HG02970 (cell line): ENCODE measurements around the gene EHMT1.
"Not testable (repeated sequence)": the region's sequence is repeated elsewhere in the genome, so short reads cannot be mapped to it uniquely, and the experiment has no call there.

Experiments used
- ATAC-seq: cut with Tn5 transposase; IDR thresholded peaks from one replicate; pipeline ENCODE4 v1.9.1; 2021; ENCODE audit warnings: mild to moderate bottlenecking, moderate library complexity, moderate number of reproducible peaks; ENCODE audit not compliant: unreplicated experiment, low FRiP score

EHMT1 gene

DNA sequence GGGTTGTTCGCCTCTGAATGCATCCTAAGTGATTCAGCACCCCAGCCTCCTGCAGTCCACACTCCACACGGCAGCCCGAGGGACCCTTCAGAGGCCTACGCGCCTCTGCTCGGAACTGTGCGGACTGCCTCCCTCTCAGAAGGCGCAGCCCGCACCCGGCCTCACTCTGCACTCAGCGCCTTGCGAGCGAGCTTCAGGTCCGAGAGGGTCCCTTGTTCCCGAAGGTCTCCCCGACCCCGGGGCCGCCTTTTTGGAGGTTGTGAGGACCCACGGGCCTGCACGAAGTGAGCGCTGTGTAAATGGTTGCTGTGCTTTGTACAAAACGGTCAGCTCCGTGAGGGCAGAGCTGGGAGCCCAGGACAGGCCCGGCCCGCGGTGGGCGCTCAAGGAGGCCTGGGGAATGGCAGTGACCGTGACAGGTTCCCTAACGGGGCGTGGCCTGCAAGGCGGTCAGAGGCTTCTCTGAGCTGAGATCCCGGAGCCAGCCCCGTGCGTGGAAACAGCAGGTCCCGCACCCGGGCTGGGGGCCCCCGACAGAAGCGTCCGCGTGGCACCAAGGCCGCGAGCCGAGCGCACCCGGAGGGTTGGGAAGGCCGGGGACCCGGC, 258.1 kb downstream of the EHMT1 start:
- ATAC-seq = no peak

- ATAC-seq = not testable (repeated sequence)
These were observed 258.8 kb downstream of the EHMT1 start, which contains the start of gene CACNA1B for GRCh38 chr9:137877506-137878122. CACNA1B (plus strand) TSS chr9:137877782; CDS start chr9:137877934, 152 bp downstream.

- no peak for ATAC-seq
These were observed 259.5 kb downstream of the EHMT1 start for GRCh38 chr9:137878146-137878941.

- ATAC-seq = no peak
These were observed 260.2 kb downstream of the EHMT1 start for GRCh38 chr9:137879052-137879451.

GRCh38 chr9:137879566-137880150, 260.9 kb downstream of the EHMT1 start:
- no peak for ATAC-seq

DNA sequence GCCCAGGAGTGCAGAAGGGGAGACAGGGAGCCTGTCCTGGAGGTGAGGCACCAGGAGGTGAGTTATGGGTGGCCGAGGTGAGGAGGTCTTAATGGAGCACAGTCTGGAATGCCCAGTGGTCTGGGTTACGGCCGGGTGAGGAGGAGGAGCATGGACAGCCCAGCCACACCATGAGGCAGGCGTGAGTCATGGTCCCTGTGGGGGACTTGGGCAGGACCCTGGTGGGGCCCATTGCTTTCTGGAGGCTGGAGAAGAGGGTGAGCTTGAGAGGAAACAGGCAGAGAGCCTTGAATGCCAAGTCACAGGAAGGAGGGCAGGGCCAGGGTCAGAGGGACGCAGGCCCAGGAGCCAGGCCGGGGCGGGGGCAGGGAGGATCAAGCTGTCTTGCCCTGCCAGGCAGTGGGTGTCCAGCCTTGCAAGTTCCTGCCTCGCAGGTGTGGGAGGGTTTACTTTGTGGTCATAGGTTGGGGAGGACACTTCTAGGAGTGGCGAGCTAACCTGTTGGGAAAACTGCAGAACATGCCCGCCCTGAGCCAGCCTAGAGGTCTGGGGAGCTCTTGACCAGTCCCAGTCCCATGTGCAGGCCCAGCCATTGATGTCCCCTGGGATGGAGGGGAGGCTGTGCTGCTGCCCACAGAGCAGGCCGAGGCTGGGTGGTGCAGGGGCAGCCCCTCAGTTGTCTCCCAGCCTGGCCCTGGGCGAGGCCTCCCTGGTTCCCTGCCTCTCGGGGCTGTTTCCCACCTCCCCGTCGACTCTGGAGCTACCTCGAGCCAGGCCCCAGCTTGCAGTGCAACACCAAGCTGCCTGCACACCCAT, 261.6 kb downstream of the EHMT1 start:
- no peak for ATAC-seq

GRCh38 chr9:137880976-137881530, 262.2 kb downstream of the EHMT1 start:
- no peak for ATAC-seq

- ATAC-seq = no peak
These were observed 263.0 kb downstream of the EHMT1 start for GRCh38 chr9:137881591-137882505.

GRCh38 chr9:137882506-137882821, 263.7 kb downstream of the EHMT1 start:
- no peak for ATAC-seq

- ATAC-seq = not testable (repeated sequence)
These were observed 265.2 kb downstream of the EHMT1 start for GRCh38 chr9:137883977-137884376.

- not testable (repeated sequence) for ATAC-seq
These were observed 265.7 kb downstream of the EHMT1 start for GRCh38 chr9:137884547-137884946.

DNA sequence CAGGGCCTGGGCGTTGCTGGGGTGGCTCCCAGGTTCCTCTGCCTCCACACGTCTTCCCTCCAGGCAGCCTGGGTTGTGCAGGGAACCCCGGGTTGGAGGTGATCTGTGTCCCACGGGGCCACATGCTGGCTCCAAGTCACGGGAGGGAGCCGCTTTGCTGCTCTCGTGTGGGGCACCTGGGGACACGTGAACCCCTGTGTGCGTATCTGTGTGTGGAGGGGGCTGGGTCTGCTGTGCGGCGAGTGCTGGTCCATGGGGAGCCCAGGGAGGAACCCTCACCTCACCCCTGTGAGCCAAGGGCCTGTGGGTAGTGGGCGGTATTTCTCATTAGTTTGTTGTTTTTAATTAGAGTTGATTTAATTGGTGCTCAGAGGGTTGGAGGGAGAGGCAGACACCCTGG, 266.3 kb downstream of the EHMT1 start:
- not testable (repeated sequence) for ATAC-seq
